VCaP (cell line): ENCODE results near the gene CMTM3.

Source experiments
- H3K27ac ChIP-seq: fragments of 450-650 bp; 2 replicates; pipeline ENCODE4 v1.5.1; 2017
- CTCF ChIP-seq: fragments of 450-650 bp; conservative IDR thresholded peaks from 2 replicates; pipeline ENCODE4 v1.5.1; 2017; ENCODE audit warnings: mild to moderate bottlenecking, moderate library complexity

CMTM3 gene

GRCh38 chr16:66635406-66635805, 30.9 kb downstream of the CMTM3 start:
- H3K27ac ChIP-seq, result no peak overlapping the region
- TF ChIP-seq CTCF, result no peak

GRCh38 chr16:66636199-66636598, 31.7 kb downstream of the CMTM3 start:
- no peak overlapping the region for H3K27ac ChIP-seq
- no peak for TF ChIP-seq CTCF

- no peak for TF ChIP-seq CTCF
- H3K27ac ChIP-seq, result no peak overlapping the region
Measured at GRCh38 chr16:66637806-66638205, 33.3 kb downstream of the CMTM3 start.

- no peak for TF ChIP-seq CTCF
- no peak overlapping the region for H3K27ac ChIP-seq
Measured at GRCh38 chr16:66639091-66639885, 34.8 kb downstream of the CMTM3 start.

- no peak overlapping the region for H3K27ac ChIP-seq
- no peak for TF ChIP-seq CTCF
Measured at GRCh38 chr16:66640724-66641314, 36.3 kb downstream of the CMTM3 start.

GRCh38 chr16:66641387-66641786, 36.9 kb downstream of the CMTM3 start:
- no peak for TF ChIP-seq CTCF
- no peak overlapping the region for H3K27ac ChIP-seq

GRCh38 chr16:66647866-66648265, 43.4 kb downstream of the CMTM3 start:
- no peak for TF ChIP-seq CTCF
- H3K27ac ChIP-seq, result no peak overlapping the region
